A673 (cell line): Measurements from ENCODE around the gene U2SURP. TPM values are rescaled to one million over a fixed set of nuclear protein-coding genes. Genes with fewer than 3 reads are reported as not detected.
"Not testable (repeated sequence)": the region's sequence is repeated elsewhere in the genome, so short reads cannot be mapped to it uniquely, and the experiment has no call there.

Experiments used
- BruUV-seq: library from RNA; stranded (reverse); fragments of 400-500 nt; replicated peaks from 2 replicates; lab custom pipeline; 2021; lab: Mats Ljungman, UMichigan
- CTCF ChIA-PET: fragments of 300-600 bp; sonication (Branson Sonifier 250); formaldehyde crosslinking; loops from one replicate; lab custom pipeline; 2022; ENCODE audit warnings: antibody characterized with exemption; lab: Charles Lee
- POLR2A ChIA-PET: fragments of 300-600 bp; sonication (Branson Sonifier 250); formaldehyde crosslinking; loops from one replicate; lab custom pipeline; 2022; ENCODE audit warnings: antibody characterized with exemption; ENCODE audit not compliant: low non-redundant PET; lab: Charles Lee
- DNase-seq: peaks from one replicate; pipeline ENCODE4 v3.0.0-alpha.2; 2015; ENCODE audit warnings: low spot score
- H3K27ac ChIP-seq: fragments of 200-600 bp; sonication (generic); 2 replicates; pipeline ENCODE4 v1.5.1; 2016; ENCODE audit warnings: mixed run types, low read depth, mild to moderate bottlenecking, mixed read lengths, antibody characterized with exemption, low read length; ENCODE audit not compliant: poor library complexity, severe bottlenecking
- H3K27me3 ChIP-seq: fragments of 200-600 bp; sonication (generic); replicated peaks from 2 replicates; pipeline ENCODE4 v1.6.1; 2017; ENCODE audit warnings: mixed run types, low read depth, mild to moderate bottlenecking, mixed read lengths, antibody characterized with exemption, low read length; ENCODE audit not compliant: insufficient read depth, poor library complexity
- H3K36me3 ChIP-seq: fragments of 200-600 bp; sonication (generic); 2 replicates; pipeline ENCODE4 v1.6.1; 2016; ENCODE audit warnings: mixed run types, mild to moderate bottlenecking, mixed read lengths, antibody characterized with exemption, low read length; ENCODE audit not compliant: insufficient read depth, poor library complexity, severe bottlenecking
- H3K4me1 ChIP-seq: fragments of 200-600 bp; sonication (generic); 2 replicates; pipeline ENCODE4 v1.6.1; 2017; ENCODE audit warnings: mixed run types, mild to moderate bottlenecking, mixed read lengths, antibody characterized with exemption, low read length; ENCODE audit not compliant: insufficient read depth, poor library complexity, severe bottlenecking
- H3K4me3 ChIP-seq: fragments of 200-600 bp; sonication (generic); 2 replicates; pipeline ENCODE4 v1.5.1; 2016; ENCODE audit warnings: low read depth, mixed run types, mild to moderate bottlenecking, mixed read lengths, low read length; ENCODE audit not compliant: poor library complexity, severe bottlenecking
- H3K9me3 ChIP-seq: fragments of 200-600 bp; sonication (generic); 2 replicates; pipeline ENCODE4 v1.6.1; 2016; ENCODE audit warnings: mixed run types, low read depth, mild to moderate bottlenecking, mixed read lengths, antibody characterized with exemption, low read length; ENCODE audit not compliant: poor library complexity, severe bottlenecking
- CTCF ChIP-seq: fragments of 300-800, 200-600 bp; sonication (generic); conservative IDR thresholded peaks from 2 replicates; pipeline ENCODE4 v1.5.1; 2017; ENCODE audit warnings: low read depth, mild to moderate bottlenecking, antibody characterized with exemption, low read length, moderate library complexity, mixed read lengths
- EZH2 ChIP-seq: fragments of 200-600 bp; sonication (generic); IDR thresholded peaks from 2 replicates; pipeline ENCODE4 v1.6.1; 2017; ENCODE audit warnings: borderline replicate concordance, low read depth, mild to moderate bottlenecking, mixed read lengths, antibody characterized with exemption, low read length; ENCODE audit not compliant: poor library complexity, severe bottlenecking
- intact Hi-C: fragments of 100-400 bp; cut with micrococcal nuclease; formaldehyde crosslinking; loops from one replicate; pipeline ENCODE4 v1.10.0; 2022; ENCODE audit not compliant: unreplicated experiment
- total RNA-seq: library from RNA; stranded (reverse); gene quantifications from 2 replicates; pipeline ENCODE4 v1.2.3, GENCODE V29; 2021

U2SURP gene
- total RNA-seq, 1 experiment from 2014 or later, result 165 TPM

- Histone ChIP-seq H3K27me3 (no peaks in the 10 kb centered on the region), H3K36me3 (no peaks in the 10 kb centered on the region), H3K4me1 (no peaks in the 10 kb centered on the region), H3K9me3 (no peaks in the 10 kb centered on the region), H3K27ac (no peak overlapping the region), H3K4me3 (no peak overlapping the region)
- CTCF ChIA-PET, result interaction anchor here (0.7 to 1.0 kb wide), 2 partner anchors 158 to 159 kb away, joined by 3 to 8 read pairs; no protein-coding TSS in a partner anchor
- peak; percentile 69 for TF ChIP-seq CTCF
- no peak for TF ChIP-seq EZH2
- no TSS peak for BruUV-seq
- DNase-seq, result peak; percentile 60
- POLR2A ChIA-PET, result no interaction called here
- intact Hi-C loops, result loop anchor here (1.0 to 5.0 kb wide), 2 partner anchors 159 to 860 kb away; no protein-coding TSS in a partner anchor
Measured at GRCh38 chr3:142987080-142987700, 14.2 kb upstream of the U2SURP start.

- CTCF ChIA-PET, result interaction anchor here (0.7 kb wide), 1 partner anchor 159 kb away, joined by 3 read pairs; no protein-coding TSS in a partner anchor
- BruUV-seq, result no TSS peak
- H3K36me3 ChIP-seq, result no peaks in the 10 kb centered on the region
- POLR2A ChIA-PET, result no interaction called here
- intact Hi-C loops, result loop anchor here (1.0 to 5.0 kb wide), 2 partner anchors 159 to 860 kb away; no protein-coding TSS in a partner anchor
- DNase-seq, result no peak
- H3K9me3 ChIP-seq, result no peaks in the 10 kb centered on the region
- no peaks in the 10 kb centered on the region for H3K27me3 ChIP-seq
- no peak for TF ChIP-seq EZH2
- no peak for TF ChIP-seq CTCF
- no peak overlapping the region for H3K4me3 ChIP-seq
- H3K27ac ChIP-seq, result no peak overlapping the region
- no peaks in the 10 kb centered on the region for H3K4me1 ChIP-seq
Measured at GRCh38 chr3:142987707-142988106, 13.7 kb upstream of the U2SURP start.

GRCh38 chr3:142988221-142988620 lies 13.1 kb upstream of the U2SURP start:
- CTCF ChIA-PET, result interaction anchor here (0.7 kb wide), 1 partner anchor 160 kb away, joined by 3 read pairs; no protein-coding TSS in a partner anchor
- POLR2A ChIA-PET, H3K4me1 ChIP-seq, DNase-seq, BruUV-seq, H3K27ac ChIP-seq, H3K27me3 ChIP-seq, H3K9me3 ChIP-seq, H3K4me3 ChIP-seq, H3K36me3 ChIP-seq: not testable (repeated sequence)
- intact Hi-C loops, result loop anchor here (5.0 kb wide), 1 partner anchor 861 kb away; no protein-coding TSS in a partner anchor

- H3K27me3 ChIP-seq, H3K9me3 ChIP-seq, H3K27ac ChIP-seq, POLR2A ChIA-PET, H3K36me3 ChIP-seq, H3K4me3 ChIP-seq, DNase-seq, BruUV-seq, CTCF ChIA-PET, H3K4me1 ChIP-seq: not testable (repeated sequence)
- intact Hi-C loops, result loop anchor here (5.0 kb wide), 1 partner anchor 862 kb away; no protein-coding TSS in a partner anchor
Measured at GRCh38 chr3:142988826-142989225, 12.5 kb upstream of the U2SURP start.
